ENCODE data around the gene DNAJC5.

DNAJC5 gene

GRCh38 chr20:63976980-63977738 lies 82.2 kb downstream of the DNAJC5 start:
- H3K27me3 ChIP-seq (ENCODE audit: control insufficient read depth, low read length): no peaks in the 10 kb centered on the region
- no peaks in the 10 kb centered on the region for H3K9me2 ChIP-seq (replicated peaks; ENCODE audit: control insufficient read depth, low read length)
- TF ChIP-seq EZH2phosphoT487 (IDR thresholded peaks at IDR 0.05; ENCODE audit: borderline replicate concordance, low read length) (no peak), CTCF (IDR thresholded peaks at IDR 0.05; ENCODE audit: low read depth, low read length, poor library complexity, severe bottlenecking) (no peak)
- peaks cover 20% of the 10 kb centered on the region for H3K79me2 ChIP-seq (ENCODE audit: control insufficient read depth, low read length)
- H3K4me1 ChIP-seq (ENCODE audit: control insufficient read depth, low read length): peaks cover 48% of the 10 kb centered on the region
- H3K4me3 ChIP-seq (ENCODE audit: low read length): no peak overlapping the region
- peak overlapping the region; percentile 77; the same call in 1 of the 2 replicates for H3K4me2 ChIP-seq (ENCODE audit: low read length)
- H3K27ac ChIP-seq (ENCODE audit: low read depth, low read length): no peak overlapping the region
- H3K9me3 ChIP-seq (ENCODE audit: control insufficient read depth, insufficient read depth, low read length): no peaks in the 10 kb centered on the region
- peaks cover 20% of the 10 kb centered on the region for H3F3A ChIP-seq (ENCODE audit: control insufficient read depth, insufficient read depth)
- peaks cover 4% of the 10 kb centered on the region; the same call in 1 of the 2 replicates for H4K20me1 ChIP-seq (ENCODE audit: control insufficient read depth, insufficient read depth, low read depth, low read length)
- peaks cover 24% of the 10 kb centered on the region for H3K36me3 ChIP-seq (ENCODE audit: control insufficient read depth, low read length)

- Histone ChIP-seq H3K4me3 (ENCODE audit: low read length) (peak overlapping the region; percentile 97), H3K27ac (ENCODE audit: low read depth, low read length) (peak overlapping the region; percentile 90)
Measured at GRCh38 chr20:63977739-63978276, 82.9 kb downstream of the DNAJC5 start.

GRCh38 chr20:63978319-63979228 lies 83.6 kb downstream of the DNAJC5 start:
- peaks cover 35% of the 10 kb centered on the region for H3K79me2 ChIP-seq (ENCODE audit: control insufficient read depth, low read length)
- H3K36me3 ChIP-seq (ENCODE audit: control insufficient read depth, low read length): peaks cover 25% of the 10 kb centered on the region
- H4K20me1 ChIP-seq (ENCODE audit: control insufficient read depth, insufficient read depth, low read depth, low read length): peaks cover 4% of the 10 kb centered on the region; the same call in 1 of the 2 replicates
- H3K4me2 ChIP-seq (ENCODE audit: low read length): peak overlapping the region; percentile 77
- H3K27me3 ChIP-seq (ENCODE audit: control insufficient read depth, low read length): no peaks in the 10 kb centered on the region
- H3K9me2 ChIP-seq (replicated peaks; ENCODE audit: control insufficient read depth, low read length): no peaks in the 10 kb centered on the region
- H3K4me1 ChIP-seq (ENCODE audit: control insufficient read depth, low read length): peaks cover 49% of the 10 kb centered on the region
- H3K27ac ChIP-seq (ENCODE audit: low read depth, low read length): peak overlapping the region; percentile 90
- no peaks in the 10 kb centered on the region for H3K9me3 ChIP-seq (ENCODE audit: control insufficient read depth, insufficient read depth, low read length)
- H3F3A ChIP-seq (ENCODE audit: control insufficient read depth, insufficient read depth): peaks cover 17% of the 10 kb centered on the region
- no peak for TF ChIP-seq CTCF (IDR thresholded peaks at IDR 0.05; ENCODE audit: low read depth, low read length, poor library complexity, severe bottlenecking)
- H3K4me3 ChIP-seq (ENCODE audit: low read length): peak overlapping the region; percentile 97

More at GRCh38 chr20:63977739-63978276, 82.9 kb downstream of the DNAJC5 start:
- Histone ChIP-seq H3K9me2 (replicated peaks; ENCODE audit: control insufficient read depth, low read length) (no peaks in the 10 kb centered on the region), H3F3A (ENCODE audit: control insufficient read depth, insufficient read depth) (peaks cover 20% of the 10 kb centered on the region), H3K36me3 (ENCODE audit: control insufficient read depth, low read length) (peaks cover 25% of the 10 kb centered on the region), H3K79me2 (ENCODE audit: control insufficient read depth, low read length) (peaks cover 27% of the 10 kb centered on the region), H3K9me3 (ENCODE audit: control insufficient read depth, insufficient read depth, low read length) (no peaks in the 10 kb centered on the region), H3K4me2 (ENCODE audit: low read length) (peak overlapping the region; percentile 77), H3K27me3 (ENCODE audit: control insufficient read depth, low read length) (no peaks in the 10 kb centered on the region), H3K4me1 (ENCODE audit: control insufficient read depth, low read length) (peaks cover 49% of the 10 kb centered on the region), H4K20me1 (ENCODE audit: control insufficient read depth, insufficient read depth, low read depth, low read length) (peaks cover 4% of the 10 kb centered on the region; the same call in 1 of the 2 replicates)
- TF ChIP-seq EZH2phosphoT487 (IDR thresholded peaks at IDR 0.05; ENCODE audit: borderline replicate concordance, low read length) (no peak), CTCF (IDR thresholded peaks at IDR 0.05; ENCODE audit: low read depth, low read length, poor library complexity, severe bottlenecking) (no peak)

All from DOHH2 (cell line).